ENCODE data around the gene C17orf50. TPM values are rescaled to one million over a fixed set of nuclear protein-coding genes. Genes with fewer than 3 reads are reported as not detected.

The C17orf50 gene
- polyA plus RNA-seq, 1 donor (not counting 4 experiments of a cell fraction or from before 2014, with no cell fraction given) = not detected

GRCh38 chr17:35740997-35741931 lies 19.4 kb upstream of the C17orf50 start:
- TF ChIP-seq, protein P1, sequence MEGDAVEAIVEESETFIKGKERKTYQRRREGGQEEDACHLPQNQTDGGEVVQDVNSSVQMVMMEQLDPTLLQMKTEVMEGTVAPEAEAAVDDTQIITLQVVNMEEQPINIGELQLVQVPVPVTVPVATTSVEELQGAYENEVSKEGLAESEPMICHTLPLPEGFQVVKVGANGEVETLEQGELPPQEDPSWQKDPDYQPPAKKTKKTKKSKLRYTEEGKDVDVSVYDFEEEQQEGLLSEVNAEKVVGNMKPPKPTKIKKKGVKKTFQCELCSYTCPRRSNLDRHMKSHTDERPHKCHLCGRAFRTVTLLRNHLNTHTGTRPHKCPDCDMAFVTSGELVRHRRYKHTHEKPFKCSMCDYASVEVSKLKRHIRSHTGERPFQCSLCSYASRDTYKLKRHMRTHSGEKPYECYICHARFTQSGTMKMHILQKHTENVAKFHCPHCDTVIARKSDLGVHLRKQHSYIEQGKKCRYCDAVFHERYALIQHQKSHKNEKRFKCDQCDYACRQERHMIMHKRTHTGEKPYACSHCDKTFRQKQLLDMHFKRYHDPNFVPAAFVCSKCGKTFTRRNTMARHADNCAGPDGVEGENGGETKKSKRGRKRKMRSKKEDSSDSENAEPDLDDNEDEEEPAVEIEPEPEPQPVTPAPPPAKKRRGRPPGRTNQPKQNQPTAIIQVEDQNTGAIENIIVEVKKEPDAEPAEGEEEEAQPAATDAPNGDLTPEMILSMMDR (optimal IDR thresholded peaks at IDR 0.05 in 1 of 3, IDR thresholded peaks at IDR 0.05 in 1 of 3, conservative IDR thresholded peaks at IDR 0.05 in 1 of 3; ENCODE audit: extremely low read depth in 1 of 3, insufficient read depth in 2 of 3, low read length in 3 of 3) = no peak
- peak; percentile 73 for TF ChIP-seq EZH2 (IDR thresholded peaks at IDR 0.05; ENCODE audit: low read length)
- Histone ChIP-seq H3K4me3 (ENCODE audit: control insufficient read depth in 2 of 3, extremely low read depth in 1 of 3, insufficient read depth in 2 of 3, low read depth in 1 of 3, low read length in 3 of 3) (no peak overlapping the region), H3K36me3 (ENCODE audit: control insufficient read depth in 2 of 2, extremely low read depth in 1 of 2, insufficient read depth in 2 of 2, low read length in 2 of 2) (no peaks in the 10 kb centered on the region), H3K9me3 (ENCODE audit: control insufficient read depth, low read depth, low read length) (no peaks in the 10 kb centered on the region), H3K4me1 (ENCODE audit: control insufficient read depth, extremely low read depth, insufficient read depth, low read length) (no peaks in the 10 kb centered on the region), H2AFZ (ENCODE audit: control insufficient read depth, low read length) (no peak overlapping the region), H3K4me2 (ENCODE audit: control insufficient read depth, extremely low read depth, insufficient read depth, low read depth, low read length) (no peak overlapping the region), H4K20me1 (ENCODE audit: control insufficient read depth, extremely low read depth, insufficient read depth, low read length) (no peaks in the 10 kb centered on the region), H3K27ac (ENCODE audit: control insufficient read depth, insufficient read depth, low read length) (no peak overlapping the region), H3K9me1 (ENCODE audit: control insufficient read depth, extremely low read depth, insufficient read depth, low read length) (no peaks in the 10 kb centered on the region), H3K9ac (ENCODE audit: control insufficient read depth, extremely low read depth, insufficient read depth, low read length) (no peak overlapping the region), H3K27me3 (ENCODE audit: control insufficient read depth, extremely low read depth, insufficient read depth, low read length) (peaks cover 57% of the 10 kb centered on the region), H3K79me2 (ENCODE audit: control insufficient read depth, insufficient read depth, low read length) (no peaks in the 10 kb centered on the region)
- no peak for DNase-seq (ENCODE audit: low read depth, low spot score)
- no peak for FAIRE-seq
- dilution Hi-C loops (cut with MboI; ENCODE audit: extremely low pct_ligation_motif_present, low sequenced_read_pairs) = no loop called here

- peaks cover 57% of the 10 kb centered on the region for H3K27me3 ChIP-seq (ENCODE audit: control insufficient read depth, extremely low read depth, insufficient read depth, low read length)
Measured at GRCh38 chr17:35742496-35742895, 18.2 kb upstream of the C17orf50 start.

More at GRCh38 chr17:35742496-35742895, 18.2 kb upstream of the C17orf50 start:
- Histone ChIP-seq H3K27ac (ENCODE audit: control insufficient read depth, insufficient read depth, low read length) (no peak overlapping the region), H3K36me3 (ENCODE audit: control insufficient read depth in 2 of 2, extremely low read depth in 1 of 2, insufficient read depth in 2 of 2, low read length in 2 of 2) (no peaks in the 10 kb centered on the region), H3K9ac (ENCODE audit: control insufficient read depth, extremely low read depth, insufficient read depth, low read length) (no peak overlapping the region), H3K4me2 (ENCODE audit: control insufficient read depth, extremely low read depth, insufficient read depth, low read depth, low read length) (no peak overlapping the region), H2AFZ (ENCODE audit: control insufficient read depth, low read length) (no peak overlapping the region), H4K20me1 (ENCODE audit: control insufficient read depth, extremely low read depth, insufficient read depth, low read length) (no peaks in the 10 kb centered on the region), H3K9me3 (ENCODE audit: control insufficient read depth, low read depth, low read length) (no peaks in the 10 kb centered on the region), H3K4me1 (ENCODE audit: control insufficient read depth, extremely low read depth, insufficient read depth, low read length) (no peaks in the 10 kb centered on the region), H3K4me3 (ENCODE audit: control insufficient read depth in 2 of 3, extremely low read depth in 1 of 3, insufficient read depth in 2 of 3, low read depth in 1 of 3, low read length in 3 of 3) (no peak overlapping the region), H3K79me2 (ENCODE audit: control insufficient read depth, insufficient read depth, low read length) (no peaks in the 10 kb centered on the region), H3K9me1 (ENCODE audit: control insufficient read depth, extremely low read depth, insufficient read depth, low read length) (no peaks in the 10 kb centered on the region)
- TF ChIP-seq, protein P1 (optimal IDR thresholded peaks at IDR 0.05 in 1 of 3, IDR thresholded peaks at IDR 0.05 in 1 of 3, conservative IDR thresholded peaks at IDR 0.05 in 1 of 3; ENCODE audit: extremely low read depth in 1 of 3, insufficient read depth in 2 of 3, low read length in 3 of 3) = no peak
- DNase-seq (ENCODE audit: low read depth, low spot score) = no peak
- no peak for FAIRE-seq
- dilution Hi-C loops (cut with MboI; ENCODE audit: extremely low pct_ligation_motif_present, low sequenced_read_pairs) = no loop called here
